Sigmoid colon (tissue), 7 donors: ENCODE data around the gene MGST2. TPM values are rescaled to one million over a fixed set of nuclear protein-coding genes. Genes with fewer than 3 reads are reported as not detected.

ENCODE experiments used
- DNase-seq: peaks from one replicate; pipeline ENCODE4 v3.0.0-alpha.2; 2019
- H3K27ac ChIP-seq, 4 donors: fragments of 200-600 bp; sonication (generic); one replicate each; pipeline ENCODE4 v1.5.1; 2016 to 2019; ENCODE audit warnings: mild to moderate bottlenecking in 1 of 4
- H3K27me3 ChIP-seq, 3 donors: fragments of 200-600 bp; sonication (generic); one replicate each; pipeline ENCODE4 v1.5.1; 2019; ENCODE audit warnings: mild to moderate bottlenecking in 1 of 3
- H3K36me3 ChIP-seq, 4 donors: fragments of 200-600 bp; sonication (generic); one replicate each; pipeline ENCODE4 v1.5.1; 2016 to 2019
- H3K4me1 ChIP-seq, 4 donors: fragments of 200-600 bp; sonication (generic); one replicate each; pipeline ENCODE4 v1.5.1; 2017 to 2019
- H3K4me3 ChIP-seq, 4 donors: fragments of 200-600 bp; sonication (generic); one replicate each; pipeline ENCODE4 v1.5.1; 2017 to 2019; ENCODE audit warnings: mild to moderate bottlenecking in 2 of 4, moderate library complexity in 1 of 4
- H3K9me3 ChIP-seq, 4 donors: fragments of 200-600 bp in 3 of 4; sonication (generic) in 3 of 4; one replicate each; pipeline versions ENCODE4 v1.5.1 to v1.6.1; 2013 to 2019
- CTCF ChIP-seq, 4 experiments: fragments of 450-650 bp in 3 of 4; fragments of 200-600 bp in 1 of 4; IDR thresholded peaks; one replicate each; pipeline ENCODE4 v1.5.1; 2016 to 2019; ENCODE audit warnings: antibody characterized with exemption in 4 of 4, mild to moderate bottlenecking in 3 of 4, moderate library complexity in 2 of 4
- EP300 ChIP-seq, 4 donors: sonication (generic); formaldehyde crosslinking; IDR thresholded peaks; one replicate each; pipeline ENCODE4 v1.6.1; 2017; ENCODE audit warnings: antibody characterized with exemption in 4 of 4
- POLR2A ChIP-seq, 2 donors: fragments of 450-650 bp; IDR thresholded peaks; one replicate each; pipeline ENCODE4 v1.6.1; 2016; ENCODE audit warnings: antibody characterized with exemption in 2 of 2, mild to moderate bottlenecking in 2 of 2, moderate library complexity in 2 of 2
- POLR2AphosphoS5 ChIP-seq, 4 donors: sonication (generic); formaldehyde crosslinking; IDR thresholded peaks; one replicate each; pipeline ENCODE4 v1.6.1; 2017; ENCODE audit warnings: antibody characterized with exemption in 4 of 4
- WGBS, 2 donors: extraction: QIAGEN DNeasy Blood & Tissue Kit; methylation state at CpG; one replicate each; pipeline ENCODE4 v1.1.7; 2013; 5-methylcytosine and 5-hydroxymethylcytosine counted together
- intact Hi-C: fragments of 100-400 bp; cut with DNase I; formaldehyde crosslinking; loops from one replicate; pipeline ENCODE4 v1.15.1; 2023
- polyA plus RNA-seq, 3 donors: library from polyadenylated mRNA; stranded (reverse); fragments of 200-250 nt; gene quantifications; one replicate each; pipeline ENCODE4 v1.2.3, GENCODE V29; 2013
- total RNA-seq, 4 donors: library from RNA; depleted of rRNA; stranded (reverse); fragments of >200 nt; gene quantifications; one replicate each; pipeline ENCODE4 v1.1.0, GENCODE V29; 2016
- donor health status: healthy with polysubstance abuse.
- donor health status: Bipolar disorder and iron deficiency.
- donor health status: healthy.

MGST2 gene
- total and polyA plus RNA-seq, 7 donors: 30.8 to 143 (median 48.2) TPM

- intact Hi-C loops: no loop called here
- 93 to 95% methylated on average over 6 of the region's 6 CpGs for WGBS, 2 donors
- Histone ChIP-seq H3K27ac (no peak overlapping the region), H3K4me1 (peaks cover 0 to 6% (median 5%) of the 10 kb centered on the region in 4 donors), H3K9me3 (no peaks in the 10 kb centered on the region), H3K36me3 (peaks cover 0 to 28% (median 4%) of the 10 kb centered on the region in 4 donors), H3K4me3 (no peak overlapping the region), H3K27me3 (no peaks in the 10 kb centered on the region)
- DNase-seq: no peak
- no peak for TF ChIP-seq POLR2A (IDR thresholded peaks at IDR 0.05)
- TF ChIP-seq CTCF (IDR thresholded peaks at IDR 0.05): no peak
- TF ChIP-seq POLR2AphosphoS5 (IDR thresholded peaks at IDR 0.05): no peak
- no peak for TF ChIP-seq EP300 (IDR thresholded peaks at IDR 0.05)
Measured at GRCh38 chr4:139718358-139718757, 52.7 kb downstream of the MGST2 start.

GRCh38 chr4:139718833-139719232 is 53.2 kb downstream of the MGST2 start:
- Histone ChIP-seq H3K27ac (no peak overlapping the region), H3K4me1 (peaks cover 0 to 5% (median 3%) of the 10 kb centered on the region in 4 donors), H3K27me3 (no peaks in the 10 kb centered on the region), H3K9me3 (no peaks in the 10 kb centered on the region), H3K36me3 (peaks cover 0 to 28% (median 4%) of the 10 kb centered on the region in 4 donors), H3K4me3 (no peak overlapping the region)
- 90 to 92% methylated on average over 10 of the region's 10 CpGs for WGBS, 2 donors
- intact Hi-C loops: no loop called here
- no peak for DNase-seq
- TF ChIP-seq EP300 (IDR thresholded peaks at IDR 0.05) (no peak), POLR2A (IDR thresholded peaks at IDR 0.05) (no peak), POLR2AphosphoS5 (IDR thresholded peaks at IDR 0.05) (no peak)

- Histone ChIP-seq H3K36me3 (peaks cover 0 to 28% (median 4%) of the 10 kb centered on the region in 4 donors), H3K9me3 (no peaks in the 10 kb centered on the region), H3K4me1 (no peaks in the 10 kb centered on the region), H3K27me3 (no peaks in the 10 kb centered on the region), H3K27ac (no peak overlapping the region), H3K4me3 (no peak overlapping the region)
- intact Hi-C loops: no loop called here
- TF ChIP-seq EP300 (IDR thresholded peaks at IDR 0.05): no peak
- no peak for TF ChIP-seq POLR2A (IDR thresholded peaks at IDR 0.05)
- no peak for TF ChIP-seq CTCF (IDR thresholded peaks at IDR 0.05)
- no peak for TF ChIP-seq POLR2AphosphoS5 (IDR thresholded peaks at IDR 0.05)
- WGBS, 2 donors: 96% methylated on average over 16 of the region's 16 CpGs
- peak; percentile 64 for DNase-seq
Measured at GRCh38 chr4:139719381-139720101, 53.9 kb downstream of the MGST2 start.

GRCh38 chr4:139720806-139721205 is 55.2 kb downstream of the MGST2 start:
- H3K36me3 ChIP-seq: peaks cover 0 to 33% (median 4%) of the 10 kb centered on the region in 4 donors
- H3K27me3 ChIP-seq: no peaks in the 10 kb centered on the region
- TF ChIP-seq CTCF (IDR thresholded peaks at IDR 0.05): no peak
- TF ChIP-seq POLR2A (IDR thresholded peaks at IDR 0.05): no peak
- 82 to 94% methylated on average over 6 of the region's 6 CpGs for WGBS, 2 donors
- no peak for DNase-seq
- no peak overlapping the region for H3K27ac ChIP-seq
- H3K4me1 ChIP-seq: no peaks in the 10 kb centered on the region
- no peaks in the 10 kb centered on the region for H3K9me3 ChIP-seq
- H3K4me3 ChIP-seq: no peak overlapping the region
- intact Hi-C loops: no loop called here

- H3K36me3 ChIP-seq: peaks cover 0 to 33% (median 4%) of the 10 kb centered on the region in 4 donors
- H3K4me3 ChIP-seq: no peak overlapping the region
- intact Hi-C loops: no loop called here
- H3K4me1 ChIP-seq: no peaks in the 10 kb centered on the region
- no peak overlapping the region for H3K27ac ChIP-seq
- no peaks in the 10 kb centered on the region for H3K9me3 ChIP-seq
- H3K27me3 ChIP-seq: no peaks in the 10 kb centered on the region
- WGBS, 2 donors: 73 to 81% methylated on average over 4 of the region's 4 CpGs
- TF ChIP-seq POLR2A (IDR thresholded peaks at IDR 0.05) (no peak), CTCF (IDR thresholded peaks at IDR 0.05) (no peak), EP300 (IDR thresholded peaks at IDR 0.05) (no peak)
- DNase-seq: no peak
Measured at GRCh38 chr4:139721789-139722188, 56.2 kb downstream of the MGST2 start.
